GM06990 (cell line): ENCODE results near the gene DACT1.

Experiments used
- DNase-seq: peaks from one replicate; pipeline ENCODE4 v3.0.0-alpha.2; 2011; ENCODE audit not compliant: insufficient read length; ENCODE audit errors: extremely low read depth
- H3K27me3 ChIP-seq: replicated peaks from 2 replicates; pipeline ENCODE4 v1.6.0; 2011; ENCODE audit warnings: low read length; ENCODE audit not compliant: control insufficient read depth, insufficient read depth
- H3K36me3 ChIP-seq: 2 replicates; pipeline ENCODE4 v1.5.1; 2011; ENCODE audit warnings: low read length; ENCODE audit not compliant: control insufficient read depth, insufficient read depth
- H3K4me3 ChIP-seq: replicated peaks from 2 replicates; pipeline ENCODE4 v1.5.1; 2011; ENCODE audit warnings: low read depth, mild to moderate bottlenecking, control low read depth, low read length
- CTCF ChIP-seq: IDR thresholded peaks from 2 replicates; pipeline ENCODE4 v1.5.1; 2011; ENCODE audit warnings: low read length, control low read depth, mild to moderate bottlenecking, inconsistent platforms; ENCODE audit not compliant: insufficient read depth, poor library complexity, severe bottlenecking

The DACT1 gene

DNA sequence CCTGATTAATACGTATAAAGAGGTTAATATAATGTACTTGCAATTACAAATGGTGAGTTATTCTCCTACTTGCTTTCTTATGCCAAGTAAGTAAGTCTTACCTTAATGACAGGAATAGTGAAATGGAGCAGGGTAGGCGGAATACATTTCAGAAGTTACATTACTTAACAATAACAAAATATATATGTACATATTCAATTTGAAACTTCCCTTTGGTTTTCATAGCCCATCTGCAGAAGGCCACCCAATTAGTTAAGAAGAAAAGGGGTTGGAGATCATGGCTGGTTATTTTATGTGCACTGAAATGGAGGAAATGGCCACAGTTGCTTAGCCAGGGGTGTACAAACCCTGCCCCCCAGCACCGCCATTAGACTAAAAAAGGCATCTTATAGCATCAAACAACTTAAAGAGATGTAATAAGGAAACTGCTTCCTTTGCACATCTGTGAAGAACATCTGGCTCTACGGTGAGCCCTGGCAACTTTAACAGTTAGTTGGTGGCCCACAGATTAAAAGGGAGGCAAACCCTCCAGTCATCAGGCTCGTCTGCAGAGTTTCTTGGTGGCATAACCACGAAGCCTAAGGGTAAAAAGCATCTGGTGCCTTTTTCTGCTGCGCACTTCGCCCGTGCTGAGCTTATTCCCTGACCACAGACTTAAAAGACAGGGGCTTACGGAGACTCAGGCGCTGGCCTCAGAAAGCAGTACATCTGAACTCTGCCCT, 38.8 kb upstream of the DACT1 start:
- H3K36me3 ChIP-seq, result no peaks in the 10 kb centered on the region
- no peaks in the 10 kb centered on the region for H3K27me3 ChIP-seq
- H3K4me3 ChIP-seq, result no peak overlapping the region
- no peak for TF ChIP-seq CTCF
- DNase-seq, result no peak

DNA sequence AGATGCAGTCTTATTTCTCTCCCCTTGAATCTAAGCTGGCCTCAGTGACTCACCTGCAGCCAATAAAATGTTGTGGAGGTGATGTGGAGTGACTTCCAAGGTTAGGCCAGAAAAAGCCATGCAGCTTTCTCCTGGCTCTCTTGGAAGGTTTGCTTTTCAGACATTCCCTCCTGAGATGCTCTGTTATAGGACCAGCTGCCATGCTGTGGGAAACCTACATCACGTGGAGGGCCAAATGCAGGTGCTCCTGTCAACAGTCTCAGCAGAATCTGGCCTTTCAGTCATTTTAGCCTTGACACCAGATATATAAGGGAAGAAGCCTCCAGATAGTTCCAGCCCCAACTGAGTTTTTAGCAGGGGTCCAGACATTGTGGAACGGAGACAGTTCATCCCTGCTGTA, 38.1 kb upstream of the DACT1 start:
- H3K4me3 ChIP-seq, result no peak overlapping the region
- no peaks in the 10 kb centered on the region for H3K36me3 ChIP-seq
- no peak for DNase-seq
- no peaks in the 10 kb centered on the region for H3K27me3 ChIP-seq
- TF ChIP-seq CTCF, result no peak

GRCh38 chr14:58605465-58605864, 32.3 kb upstream of the DACT1 start:
- no peaks in the 10 kb centered on the region for H3K27me3 ChIP-seq

DNA sequence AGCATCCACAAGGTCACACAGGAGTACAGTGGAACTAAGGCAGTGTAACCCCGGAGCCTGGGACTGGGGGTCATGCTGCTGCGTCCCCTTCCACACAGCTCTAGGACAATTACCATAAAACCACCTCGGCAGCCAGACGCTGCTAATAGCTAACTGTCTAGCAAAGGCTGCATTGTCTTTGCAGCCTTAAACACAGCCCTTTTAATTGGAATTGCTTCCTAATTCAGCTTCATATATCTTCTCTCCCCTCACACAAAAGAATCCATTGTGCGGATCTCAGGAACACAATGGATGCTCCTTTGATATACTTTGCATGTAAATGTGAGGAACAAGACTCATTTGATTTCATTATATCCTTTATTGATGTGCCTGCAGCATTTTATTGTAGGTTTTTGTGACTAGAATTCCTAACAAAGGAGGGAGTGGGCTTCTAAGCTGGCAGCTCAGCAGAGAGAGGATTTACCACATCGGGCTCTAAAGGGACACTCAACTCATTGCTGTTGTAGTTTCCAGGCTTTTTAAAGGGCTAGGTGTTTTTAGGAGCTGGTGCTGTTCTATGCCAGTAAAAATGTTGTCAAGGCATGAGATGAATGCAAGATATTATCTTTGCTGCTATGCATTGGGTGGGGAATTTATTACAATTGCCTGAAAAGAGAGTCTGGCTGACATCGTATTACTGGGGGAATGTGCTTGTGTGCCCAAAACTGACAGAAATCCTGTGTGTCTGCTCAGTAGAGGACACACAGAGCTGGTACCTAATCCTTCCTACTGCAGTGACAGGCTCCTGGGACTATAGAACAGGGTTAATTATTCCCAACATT, 30.4 kb upstream of the DACT1 start:
- H3K4me3 ChIP-seq, result no peak overlapping the region
- no peaks in the 10 kb centered on the region for H3K36me3 ChIP-seq
- DNase-seq, result no peak
- H3K27me3 ChIP-seq, result no peaks in the 10 kb centered on the region
- no peak for TF ChIP-seq CTCF

More at GRCh38 chr14:58605465-58605864, 32.3 kb upstream of the DACT1 start:
- Histone ChIP-seq H3K4me3 (no peak overlapping the region), H3K36me3 (no peaks in the 10 kb centered on the region)
- DNase-seq, result no peak
- TF ChIP-seq CTCF, result no peak

DNA sequence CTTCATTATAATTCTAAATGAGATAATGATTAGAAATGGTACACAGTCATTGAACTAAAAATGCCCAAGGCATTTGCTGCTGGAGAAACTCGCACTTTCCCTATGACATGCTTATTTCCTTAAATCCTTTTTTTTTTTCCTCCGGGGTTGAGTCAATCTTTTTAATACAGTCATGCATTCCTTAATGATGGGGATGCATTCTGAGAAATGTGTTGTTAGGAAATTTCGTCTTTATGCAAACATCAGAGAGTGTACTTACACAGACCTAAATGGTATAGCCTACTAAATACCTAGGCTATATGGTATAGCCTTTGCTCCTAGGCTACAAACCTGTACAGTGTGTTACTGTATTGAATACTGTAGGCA, 29.8 kb upstream of the DACT1 start:
- no peak for DNase-seq
- no peak for TF ChIP-seq CTCF
- no peaks in the 10 kb centered on the region for H3K36me3 ChIP-seq
- H3K4me3 ChIP-seq, result no peak overlapping the region
- no peaks in the 10 kb centered on the region for H3K27me3 ChIP-seq
